HG03469 (cell line): ENCODE data around the gene GK2.

Experiments used
- ATAC-seq: cut with Tn5 transposase; IDR thresholded peaks from one replicate; pipeline ENCODE4 v1.9.1; 2021; ENCODE audit warnings: mild to moderate bottlenecking, moderate library complexity, moderate number of reproducible peaks; ENCODE audit not compliant: unreplicated experiment

The GK2 gene

GRCh38 chr4:79408063-79408462 lies at the start of gene GK2:
GK2 (minus strand) TSS chr4:79408228; CDS start chr4:79408200, 28 bp downstream.
- ATAC-seq, result no peak

- ATAC-seq, result no peak
Observed at GRCh38 chr4:79455216-79455615, 47.2 kb upstream of the GK2 start.

- no peak for ATAC-seq
Observed at GRCh38 chr4:79454656-79455055, 46.6 kb upstream of the GK2 start.

- ATAC-seq, result no peak
Observed at GRCh38 chr4:79450053-79450452, 42.0 kb upstream of the GK2 start.

- no peak for ATAC-seq
Observed at GRCh38 chr4:79446145-79446544, 38.1 kb upstream of the GK2 start.

GRCh38 chr4:79445371-79445781 lies 37.3 kb upstream of the GK2 start:
- no peak for ATAC-seq

GRCh38 chr4:79442422-79442821 lies 34.4 kb upstream of the GK2 start:
- ATAC-seq, result no peak

GRCh38 chr4:79439489-79439888 lies 31.5 kb upstream of the GK2 start:
- ATAC-seq, result no peak

GRCh38 chr4:79431839-79432238 lies 23.8 kb upstream of the GK2 start:
- no peak for ATAC-seq

- no peak for ATAC-seq
Observed at GRCh38 chr4:79429113-79429903, 21.3 kb upstream of the GK2 start.

- no peak for ATAC-seq
Observed at GRCh38 chr4:79426989-79427388, 19.0 kb upstream of the GK2 start.

GRCh38 chr4:79425586-79425985 lies 17.6 kb upstream of the GK2 start:
- ATAC-seq, result no peak

- no peak for ATAC-seq
Observed at GRCh38 chr4:79421483-79421882, 13.5 kb upstream of the GK2 start.

GRCh38 chr4:79413886-79414285 lies 5.9 kb upstream of the GK2 start:
- ATAC-seq, result no peak

- no peak for ATAC-seq
Observed at GRCh38 chr4:79413032-79413885, 5.2 kb upstream of the GK2 start.

GRCh38 chr4:79404666-79405065 lies 3.4 kb downstream of the GK2 start:
- no peak for ATAC-seq

GRCh38 chr4:79403356-79403755 lies 4.7 kb downstream of the GK2 start:
- no peak for ATAC-seq

GRCh38 chr4:79402332-79402851 lies 5.6 kb downstream of the GK2 start:
- ATAC-seq, result no peak

- ATAC-seq, result no peak
Observed at GRCh38 chr4:79399076-79399475, 9.0 kb downstream of the GK2 start.

- ATAC-seq, result no peak
Observed at GRCh38 chr4:79397951-79398350, 10.1 kb downstream of the GK2 start.

GRCh38 chr4:79396794-79397193 lies 11.2 kb downstream of the GK2 start:
- no peak for ATAC-seq

GRCh38 chr4:79395841-79396240 lies 12.2 kb downstream of the GK2 start:
- ATAC-seq, result no peak
